AG09309 (cell line): ENCODE measurements around the gene UFC1.
A peak's percentile ranks its signal among the peaks of the same experiment; 100 is the strongest.
"Not testable (repeated sequence)": the region's sequence is repeated elsewhere in the genome, so short reads cannot be mapped to it uniquely, and the experiment has no call there.

ENCODE experiments used
- DNase-seq: peaks from one replicate; pipeline ENCODE4 v3.0.0-alpha.2; 2010; ENCODE audit warnings: low read depth
- H3K4me3 ChIP-seq: 2 replicates; pipeline ENCODE4 v1.5.1; 2011; ENCODE audit warnings: mild to moderate bottlenecking, low read depth, low read length, moderate library complexity; ENCODE audit not compliant: control insufficient read depth
- CTCF ChIP-seq: IDR thresholded peaks from 2 replicates; pipeline ENCODE4 v1.5.1; 2011; ENCODE audit warnings: mild to moderate bottlenecking, low read depth, low read length, inconsistent platforms; ENCODE audit not compliant: insufficient read depth, control insufficient read depth; ENCODE audit errors: missing control alignments

Gene UFC1

DNA sequence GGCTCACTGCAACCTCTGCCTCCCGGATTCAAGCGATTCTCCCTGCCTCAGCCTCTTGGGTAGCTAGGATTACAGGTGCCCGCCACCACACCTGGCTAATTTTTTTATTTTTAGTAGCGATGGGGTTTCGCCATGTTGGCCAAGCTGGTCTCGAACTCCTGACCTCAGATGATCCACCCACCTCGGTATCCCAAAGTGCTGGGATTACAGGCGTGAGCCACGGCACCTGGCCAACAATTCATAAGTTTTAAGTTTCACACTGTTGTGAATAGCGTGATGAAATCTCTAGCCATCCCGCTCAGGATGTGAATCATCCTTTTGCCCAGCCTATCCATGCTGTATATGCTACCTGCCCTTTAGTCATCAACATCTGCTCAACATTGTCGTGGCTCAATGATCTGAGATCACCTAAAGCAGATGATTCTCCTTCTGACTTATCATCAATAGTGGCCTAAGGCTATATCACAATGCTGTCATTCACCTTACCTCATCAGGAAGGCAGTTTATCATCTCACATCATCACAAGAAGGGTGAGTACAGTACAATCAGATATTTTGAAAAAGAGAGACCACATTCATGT lies 38.6 kb upstream of the UFC1 start:
- peak; percentile 65 for DNase-seq
- no peak for TF ChIP-seq CTCF
- H3K4me3 ChIP-seq = no peak overlapping the region

DNA sequence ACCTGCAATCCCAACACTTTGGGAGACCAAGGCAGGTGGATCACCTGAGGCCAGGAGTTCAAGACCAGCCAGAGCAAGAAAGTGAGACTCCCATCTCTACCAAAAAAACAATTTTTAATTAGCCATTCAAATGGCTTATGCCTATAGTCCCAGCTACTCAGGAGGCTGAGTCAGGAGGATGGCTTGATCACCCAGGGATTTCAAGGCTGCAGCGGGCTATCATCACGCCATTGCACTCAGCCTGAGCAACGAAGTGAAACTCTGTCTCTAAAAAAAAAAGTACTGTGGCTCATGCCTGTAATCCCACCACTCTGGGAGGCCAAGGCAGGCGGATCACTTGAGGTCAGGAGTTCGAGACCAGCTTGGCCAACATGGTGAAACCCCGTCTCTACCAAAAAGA lies 37.8 kb upstream of the UFC1 start:
- DNase-seq, H3K4me3 ChIP-seq: not testable (repeated sequence)

DNA sequence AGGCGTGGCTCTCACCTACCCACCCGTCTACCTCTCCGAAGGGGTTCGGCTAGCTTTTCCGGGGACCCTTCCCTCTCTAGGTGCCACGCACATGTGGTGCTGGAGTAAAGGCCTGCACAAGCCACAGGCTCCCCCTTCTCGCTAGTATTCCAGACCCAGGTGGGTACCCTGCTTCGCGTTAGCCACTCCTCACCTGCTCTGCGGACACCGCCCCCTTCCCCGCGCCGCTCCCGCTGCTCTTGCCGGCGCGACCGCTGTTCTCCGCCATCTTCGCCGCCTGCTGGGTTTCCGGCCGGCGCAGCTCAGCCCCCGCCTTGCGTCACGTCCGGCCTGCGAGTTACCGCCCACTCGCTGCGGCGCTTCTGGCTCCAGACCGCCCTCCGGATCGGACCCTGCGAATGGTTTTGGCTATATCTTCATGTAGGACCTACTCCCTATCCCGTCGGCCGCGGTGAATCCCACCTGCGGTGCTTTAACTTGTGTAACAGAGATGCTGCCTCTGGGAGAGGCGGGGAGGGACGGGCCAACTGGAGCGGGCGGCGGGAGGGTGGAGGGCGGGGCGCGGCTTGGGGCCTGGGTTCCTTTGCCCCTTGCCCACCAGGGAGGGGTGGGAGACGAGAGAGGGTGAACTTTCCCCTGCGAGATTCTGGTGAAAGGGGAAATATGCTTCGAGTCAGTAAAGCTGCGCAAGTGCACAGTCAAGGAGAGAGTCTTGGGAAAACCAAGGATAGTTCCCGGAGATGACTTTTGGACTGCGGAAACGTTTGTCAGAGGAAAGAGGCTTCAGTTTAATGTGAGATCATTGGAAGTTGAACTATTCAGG lies 35.8 kb upstream of the UFC1 start, which contains the start of the genes NIT1 and PFDN2:
Gene NIT1 (plus strand): TSS at position 347 of the 823 bp plus-strand sequence. CDS start 72 bp downstream, at position 419.
Gene PFDN2 (minus strand): TSS at position 279 of the 823 bp plus-strand sequence. CDS start 11 bp downstream, at position 268.
- peak within 1 kb of the TSS; percentile 99 for H3K4me3 ChIP-seq
- DNase-seq = no peak
- no peak for TF ChIP-seq CTCF

- peak; percentile 39 for TF ChIP-seq CTCF
- DNase-seq = no peak
- H3K4me3 ChIP-seq = no peak overlapping the region
Measured at GRCh38 chr1:161119092-161119903, 34.5 kb upstream of the UFC1 start.

DNA sequence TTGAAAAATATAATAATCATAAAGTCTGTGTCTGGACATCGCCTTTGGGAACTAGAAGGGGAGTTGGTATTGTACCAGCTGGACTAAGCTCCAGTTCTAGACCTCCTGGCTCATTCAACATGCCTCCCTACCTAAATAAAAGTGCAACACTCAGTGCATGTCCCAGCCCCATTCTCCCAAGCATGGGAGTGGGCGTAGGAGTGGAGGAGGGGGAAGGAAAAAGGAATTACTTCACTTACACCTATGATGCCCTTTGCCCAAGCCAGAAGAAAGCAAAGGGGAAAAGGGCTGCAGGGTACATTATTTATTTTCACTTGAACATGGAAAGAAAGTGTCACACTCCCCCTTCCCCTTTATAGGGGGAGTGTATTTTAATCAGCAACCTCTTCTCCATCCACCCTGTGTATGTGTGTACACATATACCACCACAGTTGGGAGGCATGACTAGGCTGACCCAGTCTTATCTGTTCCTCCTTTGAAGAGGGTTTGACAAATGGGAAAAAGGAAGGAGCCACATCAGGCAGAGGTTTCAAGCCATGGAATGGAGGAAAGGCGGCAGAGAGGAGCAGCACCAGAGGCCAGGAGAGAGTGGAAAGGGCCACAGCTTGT lies 32.6 kb upstream of the UFC1 start:
- H3K4me3 ChIP-seq = no peak overlapping the region
- TF ChIP-seq CTCF = no peak
- no peak for DNase-seq

DNA sequence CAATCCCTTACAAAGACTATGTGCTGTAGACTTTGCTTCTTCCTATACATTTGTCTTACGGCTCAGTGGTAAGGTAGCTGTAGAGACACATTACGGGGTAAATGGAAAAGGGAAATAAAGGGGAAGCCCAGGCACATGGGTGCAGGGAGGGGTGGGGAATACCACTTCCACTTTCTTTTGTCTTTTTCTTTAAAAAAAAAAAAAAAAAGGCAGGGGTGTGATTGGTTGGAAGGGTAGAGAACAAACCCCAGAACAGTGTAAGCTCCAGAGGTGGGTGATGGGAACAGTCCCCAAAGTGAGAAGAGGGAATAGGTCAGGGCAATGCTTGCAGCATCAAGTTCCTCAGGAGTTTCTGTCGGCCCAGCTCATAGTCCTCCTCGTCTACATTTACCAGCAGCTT lies 31.9 kb upstream of the UFC1 start:
- no peak for TF ChIP-seq CTCF
- no peak for DNase-seq
- H3K4me3 ChIP-seq = no peak overlapping the region

- TF ChIP-seq CTCF = no peak
- no peak for DNase-seq
- H3K4me3 ChIP-seq = no peak overlapping the region
Measured at GRCh38 chr1:161122967-161123366, 30.8 kb upstream of the UFC1 start.
